Myocyte (in vitro differentiated cells): ENCODE data around the gene DMD. TPM values are rescaled to one million over a fixed set of nuclear protein-coding genes. Genes with fewer than 3 reads are reported as not detected.

Experiments
- DNase-seq: peaks from one replicate; pipeline ENCODE4 v3.0.0-alpha.2; 2012; ENCODE audit warnings: low read depth
- total RNA-seq: library from RNA; depleted of rRNA; stranded (reverse); fragments of >200 nt; gene quantifications from 2 replicates; pipeline ENCODE4 v1.2.3, GENCODE V29; 2014

Gene DMD
- total RNA-seq, 1 donor from 2014 or later, result 123 TPM

DNA sequence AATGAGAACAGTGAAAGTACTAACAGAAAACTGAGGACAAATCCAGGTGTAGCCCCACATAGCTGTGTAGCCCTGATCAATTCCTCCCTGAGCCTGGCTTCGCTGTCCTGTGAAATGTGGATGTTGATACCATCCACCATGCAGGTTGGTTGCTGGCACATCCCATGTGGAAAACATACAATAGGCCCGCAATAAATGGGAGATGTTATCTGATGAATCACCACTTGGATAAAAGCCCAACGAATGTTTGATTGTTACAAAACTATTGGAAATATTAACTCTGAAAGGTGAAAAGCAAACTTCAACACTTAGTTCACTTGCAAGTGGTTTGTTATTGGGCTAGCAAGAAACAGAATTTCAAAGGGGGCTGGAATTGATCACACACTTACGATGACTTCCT is 1953.2 kb downstream of the DMD start:
- no peak for DNase-seq

- DNase-seq, result no peak
Measured at GRCh38 chrX:31255310-31256033, 1955.9 kb downstream of the DMD start.

- no peak for DNase-seq
Measured at GRCh38 chrX:31252133-31252532, 1959.2 kb downstream of the DMD start.

GRCh38 chrX:31251336-31251735 is 1960.0 kb downstream of the DMD start:
- no peak for DNase-seq

- no peak for DNase-seq
Measured at GRCh38 chrX:31245714-31246113, 1965.6 kb downstream of the DMD start.

- DNase-seq, result no peak
Measured at GRCh38 chrX:31243804-31244203, 1967.5 kb downstream of the DMD start.

DNA sequence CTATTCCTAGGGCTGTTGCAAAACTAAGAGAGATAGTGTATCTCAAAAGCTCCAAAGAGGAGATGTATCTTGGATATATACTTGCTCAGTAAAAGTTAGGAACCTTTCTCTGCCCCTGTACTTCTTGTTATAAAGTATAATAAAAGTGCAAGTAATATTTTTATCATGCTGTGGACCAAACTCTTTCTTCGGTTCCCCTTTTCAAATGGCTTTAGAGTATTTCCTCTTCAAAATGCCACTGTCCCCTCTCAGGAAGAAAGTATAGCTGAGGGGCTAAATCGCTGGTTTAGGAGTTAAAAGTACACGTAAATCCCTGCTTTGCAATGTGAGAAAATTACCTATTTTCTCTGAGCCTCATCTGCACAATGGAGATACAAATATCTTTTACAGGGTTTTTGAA is 1970.4 kb downstream of the DMD start:
- DNase-seq, result no peak

DNA sequence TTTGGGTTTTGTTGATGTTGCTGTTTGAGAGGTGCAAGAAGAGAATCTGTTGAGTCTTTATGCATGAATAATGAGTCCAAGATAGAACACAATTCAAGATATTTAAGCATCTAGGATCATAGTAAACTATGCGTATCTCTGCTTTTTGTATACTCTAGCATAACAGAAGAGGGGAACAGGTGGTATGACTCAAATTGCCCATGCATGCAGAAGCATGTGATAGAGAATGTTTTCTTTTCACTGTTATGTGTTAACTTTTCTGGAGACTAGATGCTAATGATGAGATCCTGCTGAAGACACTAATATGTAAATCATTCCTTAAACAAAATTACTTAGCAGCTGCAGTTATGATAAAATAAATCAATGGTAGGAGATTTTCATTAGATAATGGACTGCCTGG is 1974.2 kb downstream of the DMD start:
- DNase-seq, result no peak

DNA sequence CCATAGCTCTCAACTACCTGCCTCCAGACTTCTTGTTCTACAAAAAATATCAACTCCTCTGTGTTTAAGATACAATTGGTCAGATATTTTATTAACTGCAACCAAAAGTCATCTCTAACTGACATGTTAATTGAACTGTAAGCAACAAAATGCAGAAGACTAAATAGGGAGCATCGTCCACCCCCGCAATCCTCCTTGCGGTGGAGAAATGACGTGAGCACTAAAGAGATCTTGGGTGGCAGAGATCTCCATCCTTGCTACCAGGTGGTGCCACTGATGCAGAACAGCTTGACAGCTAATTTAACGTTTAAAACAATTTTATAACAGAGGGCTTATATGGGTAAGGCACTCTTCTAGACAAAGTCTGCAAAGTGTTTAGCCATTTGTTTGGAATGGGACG is 1975.1 kb downstream of the DMD start:
- DNase-seq, result no peak

DNA sequence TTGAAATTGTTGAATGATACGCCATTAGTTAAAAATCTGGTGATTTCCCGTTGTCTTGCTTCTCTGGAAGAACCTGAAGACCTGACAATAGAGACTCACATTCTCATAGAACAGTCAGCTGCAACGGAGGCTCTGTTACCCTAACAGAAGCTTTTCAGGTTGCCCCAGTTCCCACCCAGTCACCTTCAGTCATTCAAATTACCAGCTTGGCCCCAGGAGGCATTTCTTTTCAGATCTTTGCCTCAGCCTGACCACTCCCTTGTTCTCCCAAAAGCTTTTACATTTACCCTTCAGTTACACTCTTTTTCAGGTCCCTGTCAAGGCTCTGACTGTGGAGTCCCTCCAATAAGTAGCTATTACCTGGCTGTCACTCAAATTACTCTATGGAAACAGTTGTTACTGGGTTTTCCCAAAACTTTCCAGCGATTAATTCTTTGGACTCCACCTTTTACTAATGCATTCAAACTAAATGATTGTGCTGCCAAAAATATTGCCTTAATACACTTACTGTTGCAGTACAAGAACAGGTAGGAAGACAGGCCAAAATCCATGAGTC is 1977.3 kb downstream of the DMD start:
- no peak for DNase-seq

DNA sequence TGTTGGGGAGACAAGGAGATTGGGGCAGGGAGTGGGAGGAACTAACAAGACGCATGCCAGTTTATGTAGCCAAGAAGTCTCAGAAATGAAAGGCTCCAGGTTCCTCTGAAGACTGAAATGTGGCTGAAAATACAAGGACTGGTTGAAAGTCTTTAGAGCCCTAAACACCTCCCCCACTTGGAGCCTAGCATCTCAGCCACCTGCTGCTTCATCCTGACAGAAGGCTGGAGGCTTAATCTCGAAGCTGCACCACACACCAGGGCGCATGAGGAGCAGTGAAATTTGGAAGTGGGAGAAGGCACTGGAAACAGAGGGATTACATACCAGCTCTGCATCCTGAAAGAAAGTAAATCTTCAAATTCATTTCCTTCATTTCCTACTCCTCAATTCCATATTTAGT is 1978.8 kb downstream of the DMD start:
- no peak for DNase-seq

GRCh38 chrX:31228909-31229308 is 1982.4 kb downstream of the DMD start:
- no peak for DNase-seq

DNA sequence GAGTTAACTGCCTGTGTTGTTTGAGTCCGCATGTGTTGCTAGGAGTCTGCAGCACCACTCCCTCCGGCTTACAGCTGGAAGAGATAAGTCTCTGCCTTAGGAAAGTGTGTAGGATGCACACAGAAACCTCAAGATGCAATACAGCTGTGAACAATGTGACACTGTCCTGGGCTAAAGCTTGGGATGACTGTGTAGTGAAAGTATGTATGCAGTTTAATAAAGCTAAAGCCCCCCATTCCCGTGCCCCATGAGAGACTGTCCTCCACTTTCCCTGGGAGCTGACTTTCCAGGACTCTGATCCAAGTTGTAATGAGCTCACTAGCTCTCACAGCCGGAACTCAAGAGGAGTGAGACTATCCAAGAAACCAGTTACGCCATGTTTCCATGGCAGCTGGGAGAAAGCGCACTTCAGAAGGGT is 1982.9 kb downstream of the DMD start:
- DNase-seq, result no peak

GRCh38 chrX:31227250-31227649 is 1984.1 kb downstream of the DMD start:
- no peak for DNase-seq

DNA sequence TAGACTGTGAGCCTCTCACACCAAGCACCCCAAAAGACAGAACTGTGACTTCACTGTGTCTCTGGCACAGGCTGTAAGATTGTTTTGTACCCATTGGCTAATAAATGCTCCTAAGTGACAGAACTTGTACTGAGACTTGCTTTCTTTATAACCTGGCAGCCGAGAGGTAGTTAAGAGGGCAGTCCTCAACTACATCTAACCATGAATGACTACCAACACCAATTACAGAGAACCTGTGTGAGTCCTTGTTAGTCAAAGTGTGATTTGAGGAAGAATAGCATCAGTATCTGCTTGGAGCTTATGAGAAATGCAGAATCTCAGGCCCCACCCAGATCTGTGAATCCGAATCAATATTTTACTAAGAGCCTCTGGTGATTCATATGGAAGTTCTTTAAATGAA is 1985.5 kb downstream of the DMD start:
- no peak for DNase-seq

- DNase-seq, result no peak
Measured at GRCh38 chrX:31224381-31225012, 1986.9 kb downstream of the DMD start.

DNA sequence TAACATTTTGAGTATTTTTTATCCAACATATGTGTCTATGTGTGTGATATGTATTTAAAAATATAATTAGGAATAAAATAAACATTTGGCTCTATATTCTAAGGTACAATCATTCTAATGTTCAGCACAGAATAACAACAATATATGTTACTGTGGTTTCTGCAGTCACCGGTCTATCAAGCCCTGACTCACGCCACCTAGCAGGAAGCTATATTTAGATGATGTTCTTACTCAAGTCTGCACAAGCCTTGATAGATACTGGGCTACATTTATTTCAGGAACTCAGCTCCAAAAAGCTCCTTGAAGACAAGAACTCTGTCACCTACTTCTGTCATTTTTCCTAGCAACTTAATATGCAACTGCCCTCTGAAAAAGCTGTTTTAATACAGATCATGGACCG is 1987.5 kb downstream of the DMD start:
- peak; percentile 45 for DNase-seq

GRCh38 chrX:31222946-31223345 is 1988.4 kb downstream of the DMD start:
- DNase-seq, result no peak

- no peak for DNase-seq
Measured at GRCh38 chrX:31219174-31219573, 1992.2 kb downstream of the DMD start.

GRCh38 chrX:31217084-31217483 is 1994.3 kb downstream of the DMD start:
- DNase-seq, result no peak

DNA sequence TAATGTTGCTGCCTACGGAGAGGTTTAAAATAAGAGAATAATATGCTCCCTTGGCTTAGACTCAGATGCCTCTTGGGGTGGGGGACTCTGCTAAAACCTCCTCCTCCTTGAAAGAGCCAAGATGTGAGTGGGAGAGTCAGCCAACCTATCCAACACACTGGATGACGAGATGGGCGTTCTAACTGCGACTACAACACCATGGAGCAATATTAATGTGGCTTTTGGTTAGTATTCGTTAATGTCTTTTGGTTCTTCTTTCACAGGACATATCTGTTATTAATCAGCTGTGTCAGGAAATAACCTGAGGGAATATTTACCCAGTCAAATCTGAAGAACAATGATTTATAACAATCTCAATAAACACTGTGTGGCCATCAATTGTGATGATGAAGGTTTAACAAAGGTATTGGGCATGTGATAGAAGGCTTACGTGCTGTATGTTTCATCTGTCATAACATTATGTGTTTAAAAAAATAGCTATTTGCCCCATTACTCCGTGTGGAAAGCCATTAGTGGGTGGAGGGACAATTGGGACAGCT is 1996.0 kb downstream of the DMD start:
- no peak for DNase-seq

DNA sequence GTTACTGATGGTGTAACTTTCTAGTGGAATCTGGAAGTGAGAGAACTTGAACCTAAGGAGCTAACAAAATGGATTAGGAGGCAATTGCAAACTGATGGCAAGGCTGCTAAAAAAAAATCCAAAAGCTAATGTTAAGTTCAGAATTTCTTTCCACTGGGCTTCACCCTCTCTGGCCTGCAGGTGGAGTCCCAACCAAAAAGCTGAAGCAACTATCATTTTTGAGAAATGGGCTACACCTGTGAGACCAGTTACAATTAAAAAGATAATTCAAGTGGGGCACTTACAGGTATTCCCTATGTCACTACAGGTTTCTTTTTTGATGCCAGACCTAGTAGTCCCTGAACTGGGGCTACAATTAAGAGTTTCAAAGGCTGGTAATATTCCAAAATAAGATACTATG is 1997.4 kb downstream of the DMD start:
- no peak for DNase-seq
